ENCODE results near the gene HHATL.

HHATL gene

GRCh38 chr3:42685891-42686820 lies 16.4 kb downstream of the HHATL start:
- H2AFZ ChIP-seq (ENCODE audit: low read depth, low read length) = no peak overlapping the region
- no peaks in the 10 kb centered on the region for H3K27me3 ChIP-seq (ENCODE audit: insufficient read depth, low read length)
- H3K9me3 ChIP-seq (ENCODE audit: low read length) = peaks cover 7% of the 10 kb centered on the region
- no peaks in the 10 kb centered on the region for H3K36me3 ChIP-seq (ENCODE audit: insufficient read depth, low read length)
- H3K4me1 ChIP-seq (ENCODE audit: insufficient read depth, low read length) = no peaks in the 10 kb centered on the region
- H3K4me3 ChIP-seq (ENCODE audit: low read length) = no peak overlapping the region

GRCh38 chr3:42685363-42685881 lies 17.2 kb downstream of the HHATL start, which contains the start of gene KLHL40:
Gene KLHL40 (plus strand): TSS chr3:42685537. CDS start chr3:42685619, 82 bp downstream.
- H2AFZ ChIP-seq (ENCODE audit: low read depth, low read length) = no peak within 1 kb of the TSS
- H3K4me1 ChIP-seq (ENCODE audit: insufficient read depth, low read length) = no peaks in the 10 kb centered on the region
- H3K4me3 ChIP-seq (ENCODE audit: low read length) = no peak within 1 kb of the TSS
- H3K36me3 ChIP-seq (ENCODE audit: insufficient read depth, low read length) = no peaks in the 10 kb centered on the region
- H3K9me3 ChIP-seq (ENCODE audit: low read length) = peaks cover 7% of the 10 kb centered on the region
- no peaks in the 10 kb centered on the region for H3K27me3 ChIP-seq (ENCODE audit: insufficient read depth, low read length)

GRCh38 chr3:42684632-42685362 lies 17.8 kb downstream of the HHATL start:
- H3K36me3 ChIP-seq (ENCODE audit: insufficient read depth, low read length) = no peaks in the 10 kb centered on the region
- no peaks in the 10 kb centered on the region for H3K27me3 ChIP-seq (ENCODE audit: insufficient read depth, low read length)
- no peaks in the 10 kb centered on the region for H3K4me1 ChIP-seq (ENCODE audit: insufficient read depth, low read length)
- H3K4me3 ChIP-seq (ENCODE audit: low read length) = no peak overlapping the region
- no peak overlapping the region for H2AFZ ChIP-seq (ENCODE audit: low read depth, low read length)
- peaks cover 7% of the 10 kb centered on the region for H3K9me3 ChIP-seq (ENCODE audit: low read length)

- no peaks in the 10 kb centered on the region for H3K27me3 ChIP-seq (ENCODE audit: insufficient read depth, low read length)
- no peaks in the 10 kb centered on the region for H3K4me1 ChIP-seq (ENCODE audit: insufficient read depth, low read length)
- no peaks in the 10 kb centered on the region for H3K36me3 ChIP-seq (ENCODE audit: insufficient read depth, low read length)
- H3K9me3 ChIP-seq (ENCODE audit: low read length) = peaks cover 8% of the 10 kb centered on the region
- no peak overlapping the region for H3K4me3 ChIP-seq (ENCODE audit: low read length)
- no peak overlapping the region for H2AFZ ChIP-seq (ENCODE audit: low read depth, low read length)
These were observed 18.6 kb downstream of the HHATL start for GRCh38 chr3:42683875-42684598.

- Histone ChIP-seq H3K9me3 (ENCODE audit: low read length) (peaks cover 8% of the 10 kb centered on the region), H3K4me3 (ENCODE audit: low read length) (no peak overlapping the region), H3K27me3 (ENCODE audit: insufficient read depth, low read length) (no peaks in the 10 kb centered on the region), H2AFZ (ENCODE audit: low read depth, low read length) (no peak overlapping the region), H3K36me3 (ENCODE audit: insufficient read depth, low read length) (no peaks in the 10 kb centered on the region), H3K4me1 (ENCODE audit: insufficient read depth, low read length) (no peaks in the 10 kb centered on the region)
These were observed 20.1 kb downstream of the HHATL start for GRCh38 chr3:42682301-42683070.

GRCh38 chr3:42681361-42682038 lies 21.1 kb downstream of the HHATL start:
- Histone ChIP-seq H3K4me3 (ENCODE audit: low read length) (no peak overlapping the region), H2AFZ (ENCODE audit: low read depth, low read length) (no peak overlapping the region), H3K9me3 (ENCODE audit: low read length) (peaks cover 8% of the 10 kb centered on the region), H3K4me1 (ENCODE audit: insufficient read depth, low read length) (no peaks in the 10 kb centered on the region), H3K27me3 (ENCODE audit: insufficient read depth, low read length) (no peaks in the 10 kb centered on the region), H3K36me3 (ENCODE audit: insufficient read depth, low read length) (no peaks in the 10 kb centered on the region)

- Histone ChIP-seq H3K4me1 (ENCODE audit: insufficient read depth, low read length) (no peaks in the 10 kb centered on the region), H3K27me3 (ENCODE audit: insufficient read depth, low read length) (peaks cover 2% of the 10 kb centered on the region), H3K36me3 (ENCODE audit: insufficient read depth, low read length) (no peaks in the 10 kb centered on the region), H2AFZ (ENCODE audit: low read depth, low read length) (no peak overlapping the region), H3K4me3 (ENCODE audit: low read length) (no peak overlapping the region), H3K9me3 (ENCODE audit: low read length) (peaks cover 7% of the 10 kb centered on the region)
These were observed 21.8 kb downstream of the HHATL start for GRCh38 chr3:42680806-42681205.

GRCh38 chr3:42680271-42680670 lies 22.3 kb downstream of the HHATL start:
- H3K9me3 ChIP-seq (ENCODE audit: low read length) = peaks cover 7% of the 10 kb centered on the region
- no peak overlapping the region for H3K4me3 ChIP-seq (ENCODE audit: low read length)

DNA sequence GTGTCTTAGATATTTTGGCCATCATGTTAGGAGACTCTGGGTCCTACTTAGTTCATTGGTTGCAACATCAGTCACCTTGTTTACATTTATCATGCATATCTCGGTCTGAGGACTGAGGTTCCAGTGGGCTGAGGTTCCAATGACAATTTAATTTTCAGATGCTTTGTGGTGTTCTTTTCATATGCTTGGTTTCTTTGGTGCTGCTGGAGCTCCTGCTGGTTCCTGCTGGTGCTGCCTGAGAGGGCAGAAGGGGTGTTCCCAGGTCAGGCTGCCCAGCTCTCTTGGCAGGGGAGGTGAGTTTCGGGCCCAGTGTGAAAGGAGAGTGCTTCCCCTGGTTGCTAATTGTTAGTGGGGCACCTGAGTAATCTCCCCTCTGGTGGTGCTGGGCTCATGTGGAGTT lies 24.2 kb downstream of the HHATL start:
- Histone ChIP-seq H3K4me3 (ENCODE audit: low read length) (no peak overlapping the region), H3K9me3 (ENCODE audit: low read length) (peaks cover 7% of the 10 kb centered on the region)

More at GRCh38 chr3:42680271-42680670, 22.3 kb downstream of the HHATL start:
- H3K4me1 ChIP-seq (ENCODE audit: insufficient read depth, low read length) = no peaks in the 10 kb centered on the region
- no peaks in the 10 kb centered on the region for H3K36me3 ChIP-seq (ENCODE audit: insufficient read depth, low read length)
- H3K27me3 ChIP-seq (ENCODE audit: insufficient read depth, low read length) = peaks cover 2% of the 10 kb centered on the region
- H2AFZ ChIP-seq (ENCODE audit: low read depth, low read length) = no peak overlapping the region

DNA sequence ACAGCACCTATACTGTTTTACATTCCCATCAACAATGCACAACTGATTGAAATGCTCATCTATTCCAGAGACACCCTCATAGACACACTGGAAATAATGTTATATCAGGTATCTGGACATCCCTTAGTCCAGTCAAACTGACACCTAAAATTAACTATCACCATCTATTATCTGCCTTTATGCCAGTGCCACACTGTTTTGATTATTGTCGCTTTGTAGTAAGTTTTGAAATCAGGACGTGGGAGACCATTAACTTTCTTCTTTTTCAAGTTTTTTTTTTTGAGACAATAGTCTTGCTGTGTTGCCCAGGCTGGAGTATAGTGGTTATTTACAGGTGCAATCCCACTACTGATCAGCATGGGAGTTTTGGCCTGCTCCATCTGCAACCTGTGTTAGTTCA lies 26.7 kb downstream of the HHATL start:
- peaks cover 7% of the 10 kb centered on the region for H3K9me3 ChIP-seq (ENCODE audit: low read length)
- H3K4me3 ChIP-seq (ENCODE audit: low read length) = no peak overlapping the region
- H2AFZ ChIP-seq (ENCODE audit: low read depth, low read length) = no peak overlapping the region
- H3K4me1 ChIP-seq (ENCODE audit: insufficient read depth, low read length) = no peaks in the 10 kb centered on the region
- peaks cover 2% of the 10 kb centered on the region for H3K27me3 ChIP-seq (ENCODE audit: insufficient read depth, low read length)
- H3K36me3 ChIP-seq (ENCODE audit: insufficient read depth, low read length) = no peaks in the 10 kb centered on the region

More for the DNA sequence above, 24.2 kb downstream of the HHATL start:
- no peaks in the 10 kb centered on the region for H3K36me3 ChIP-seq (ENCODE audit: insufficient read depth, low read length)
- peaks cover 2% of the 10 kb centered on the region for H3K27me3 ChIP-seq (ENCODE audit: insufficient read depth, low read length)
- H2AFZ ChIP-seq (ENCODE audit: low read depth, low read length) = no peak overlapping the region
- no peaks in the 10 kb centered on the region for H3K4me1 ChIP-seq (ENCODE audit: insufficient read depth, low read length)

DNA sequence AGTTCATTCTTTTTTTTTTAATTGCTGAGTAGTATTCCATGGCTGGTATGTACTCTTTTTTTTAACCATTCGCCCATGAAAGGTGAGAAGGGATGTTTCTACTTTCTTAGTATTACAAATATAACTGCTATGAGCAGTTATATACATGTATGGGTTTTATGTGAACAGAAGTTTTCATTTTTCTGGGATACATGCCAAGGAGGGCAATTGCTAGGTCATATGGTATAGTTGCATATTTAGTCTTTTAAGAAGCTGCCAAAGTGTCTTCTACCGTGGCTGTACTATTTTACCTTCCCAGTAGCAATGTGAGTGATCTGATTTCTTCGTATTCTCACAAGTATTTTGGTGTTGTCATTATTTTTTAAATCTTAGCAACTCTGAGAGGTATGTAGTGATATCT lies 28.5 kb downstream of the HHATL start:
- Histone ChIP-seq H3K36me3 (ENCODE audit: insufficient read depth, low read length) (no peaks in the 10 kb centered on the region), H3K4me1 (ENCODE audit: insufficient read depth, low read length) (no peaks in the 10 kb centered on the region), H3K4me3 (ENCODE audit: low read length) (no peak overlapping the region), H3K9me3 (ENCODE audit: low read length) (peaks cover 5% of the 10 kb centered on the region), H2AFZ (ENCODE audit: low read depth, low read length) (no peak overlapping the region), H3K27me3 (ENCODE audit: insufficient read depth, low read length) (peaks cover 2% of the 10 kb centered on the region)

DNA sequence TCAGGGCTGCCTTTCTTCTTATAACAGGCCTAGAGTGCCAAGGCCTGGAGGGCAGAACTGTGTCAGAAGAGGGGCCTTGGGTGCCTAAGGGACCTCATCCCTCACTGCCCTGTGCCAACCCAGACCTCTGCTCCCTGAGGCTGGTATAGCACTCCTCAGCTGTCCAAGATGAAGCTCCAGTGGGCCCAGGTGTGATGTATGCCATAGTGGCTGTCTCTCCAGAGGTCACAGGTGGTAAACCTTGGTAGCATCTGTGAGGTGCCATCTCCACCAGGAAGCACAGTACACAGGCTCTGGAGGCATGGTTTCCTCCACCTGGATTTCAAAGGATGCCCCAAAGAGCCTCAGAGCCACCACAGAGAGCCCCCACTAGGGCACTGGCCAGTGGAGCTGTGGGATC lies 29.5 kb downstream of the HHATL start:
- Histone ChIP-seq H3K27me3 (ENCODE audit: insufficient read depth, low read length) (peaks cover 2% of the 10 kb centered on the region), H3K36me3 (ENCODE audit: insufficient read depth, low read length) (no peaks in the 10 kb centered on the region), H3K4me1 (ENCODE audit: insufficient read depth, low read length) (no peaks in the 10 kb centered on the region), H3K9me3 (ENCODE audit: low read length) (peaks cover 5% of the 10 kb centered on the region), H3K4me3 (ENCODE audit: low read length) (no peak overlapping the region), H2AFZ (ENCODE audit: low read depth, low read length) (no peak overlapping the region)
